Stimulated activated CD4-positive, alpha-beta T cell treated with anti-CD3 and anti-CD28 coated beads, Interleukin-15, amount 100 ng/mL, for 1 hour (primary cell): Measurements from ENCODE around the gene CALML4.
"Not testable (repeated sequence)": the region's sequence is repeated elsewhere in the genome, so short reads cannot be mapped to it uniquely, and the experiment has no call there.

ENCODE experiments used
- DNase-seq, 2 donors: peaks; one replicate each; pipeline ENCODE4 v3.0.0-alpha.2; 2020; ENCODE audit warnings: low read depth in 1 of 2, low spot score in 1 of 2

The CALML4 gene

DNA sequence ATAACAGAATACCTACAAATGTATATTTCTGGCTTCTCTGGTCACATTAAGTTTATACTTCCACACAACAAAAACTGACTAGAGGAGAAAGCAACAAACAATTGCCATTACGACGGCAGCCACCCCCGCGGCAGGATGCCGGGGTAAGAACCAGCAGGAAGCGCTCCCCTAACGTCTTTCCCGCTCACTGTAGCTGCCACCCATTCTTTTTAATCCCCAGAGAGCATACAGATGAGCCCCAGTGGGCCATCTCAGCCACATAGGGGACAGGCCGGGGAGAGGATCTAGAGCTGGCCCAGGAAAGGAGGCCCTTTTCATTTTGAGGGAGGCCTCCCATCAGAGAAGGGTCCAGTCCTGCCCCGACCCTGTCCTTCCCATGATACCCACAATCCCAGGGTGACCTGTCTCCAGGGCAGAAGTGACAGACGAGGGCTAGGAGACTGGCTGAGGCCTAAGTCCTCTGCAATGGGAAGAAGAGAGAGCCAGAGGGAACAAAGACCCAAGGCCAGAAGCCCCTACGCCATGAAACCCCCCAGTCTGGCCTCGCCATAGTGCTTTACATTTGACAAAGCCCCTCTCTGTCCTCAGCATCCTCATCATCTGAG, 3.6 kb upstream of the CALML4 start:
- DNase-seq, result no peak

DNA sequence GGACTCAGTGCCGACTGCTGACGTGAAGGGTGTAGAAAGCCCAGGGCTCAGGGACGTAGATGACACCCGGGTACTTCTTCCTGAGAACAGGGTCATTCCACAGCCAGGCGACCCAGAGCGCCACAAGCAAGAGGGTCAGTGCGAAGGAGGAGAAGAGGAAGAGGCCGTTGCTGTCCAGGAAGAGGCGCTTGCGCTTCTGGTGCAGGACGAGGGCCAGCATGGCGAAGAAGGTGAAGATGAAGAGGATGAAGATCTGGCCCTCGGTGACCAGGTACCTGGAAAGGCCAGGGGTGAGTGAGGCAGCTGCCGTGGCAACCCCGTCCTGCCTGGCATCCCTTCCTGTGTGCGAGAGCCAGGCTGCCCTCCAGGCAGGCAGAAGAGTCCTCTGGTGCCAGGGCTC, 3.0 kb upstream of the CALML4 start:
- no peak for DNase-seq

GRCh38 chr15:68207176-68207935, 2.2 kb upstream of the CALML4 start:
- no peak for DNase-seq

GRCh38 chr15:68206711-68207151, 1.6 kb upstream of the CALML4 start:
- no peak for DNase-seq

DNA sequence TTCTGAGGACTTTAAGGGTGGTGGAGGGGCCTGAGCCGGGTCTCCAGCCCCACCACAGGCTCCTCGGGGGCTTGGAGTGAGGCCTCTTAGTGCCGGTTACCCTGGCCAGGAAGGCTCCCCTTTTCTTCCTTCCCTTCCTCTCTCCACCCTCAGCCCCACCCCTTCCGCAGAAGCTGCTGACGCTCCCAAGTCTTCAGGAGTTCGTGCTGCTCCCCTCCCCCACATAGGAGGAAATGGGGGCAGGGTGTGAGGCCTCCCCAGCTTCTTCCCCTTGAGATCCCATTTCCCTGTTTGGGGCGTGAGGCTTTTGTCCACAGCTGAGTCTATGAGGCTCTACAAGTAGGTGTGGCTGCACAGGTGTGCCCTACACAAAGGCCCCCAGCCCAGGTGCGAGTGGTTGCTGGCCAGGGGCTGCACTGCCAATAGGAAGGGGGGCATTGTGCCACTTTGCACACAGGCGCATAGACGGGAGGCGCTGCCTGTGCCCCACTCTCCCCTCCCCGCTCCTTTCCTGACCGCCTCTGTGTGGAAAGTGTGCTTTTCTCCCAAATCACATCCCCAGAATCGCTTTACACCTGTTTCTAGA, 915 bp upstream of the CALML4 start:
- no peak for DNase-seq

DNA sequence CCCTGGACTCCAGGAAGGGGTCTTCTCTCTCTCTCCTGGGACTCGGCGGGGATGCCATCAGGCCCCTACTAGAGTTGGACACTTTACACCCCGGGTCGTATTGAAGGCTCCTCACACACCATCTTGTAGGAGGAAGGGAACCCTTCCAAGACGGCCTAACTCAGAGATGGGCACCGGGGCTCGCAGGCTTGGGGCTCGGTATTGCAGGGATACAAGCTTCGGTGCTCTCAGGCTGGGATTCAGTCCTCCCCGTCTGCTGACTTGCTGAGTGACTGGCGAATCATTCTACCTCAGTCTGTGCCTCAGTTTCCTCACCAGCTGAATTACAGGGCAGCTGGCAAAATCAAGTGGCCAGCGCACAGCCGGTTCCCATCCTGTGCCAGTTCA, 419 bp upstream of the CALML4 start:
- no peak for DNase-seq

GRCh38 chr15:68204361-68204760, 771 bp downstream of the CALML4 start:
- DNase-seq, result no peak

DNA sequence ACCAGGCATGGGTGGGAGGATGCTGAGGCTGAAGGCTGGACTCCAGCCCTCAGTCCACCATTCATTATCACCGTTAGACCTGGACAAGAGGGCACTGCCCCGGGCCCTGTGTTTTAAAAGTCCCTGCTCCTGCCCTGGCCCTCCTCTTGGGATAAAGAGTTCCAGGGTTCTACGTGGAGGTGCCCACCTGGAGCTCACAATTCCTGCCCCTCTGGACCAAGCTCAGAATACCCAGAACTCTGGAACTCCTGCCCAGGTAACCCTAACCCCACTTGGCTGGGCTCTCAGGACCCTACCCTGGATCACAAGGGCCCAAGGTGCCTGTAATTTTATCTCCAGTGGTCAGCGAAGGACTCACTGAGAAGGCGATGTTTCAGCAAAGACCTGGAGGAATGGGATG, 1.2 kb downstream of the CALML4 start:
- no peak for DNase-seq

GRCh38 chr15:68203486-68203885, 1.6 kb downstream of the CALML4 start:
- no peak for DNase-seq

DNA sequence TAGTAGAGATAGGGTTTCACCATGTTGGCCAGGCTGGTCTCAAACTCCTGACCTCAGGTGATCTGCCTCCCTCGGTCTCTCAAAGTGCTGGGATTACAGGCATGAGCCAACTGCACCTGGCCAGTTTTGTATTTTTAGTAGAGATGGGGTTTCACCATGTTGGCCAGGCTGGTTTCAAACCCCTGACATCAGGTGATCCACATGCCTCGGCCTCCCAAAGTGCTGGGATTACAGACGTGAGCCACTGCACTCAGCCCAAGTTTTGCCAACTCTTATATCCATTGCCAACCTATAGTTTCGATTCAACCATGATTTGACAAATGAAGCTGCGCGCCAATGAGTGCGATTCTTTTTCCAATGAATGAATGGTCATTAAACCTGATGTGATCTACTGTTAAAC, 2.1 kb downstream of the CALML4 start:
- DNase-seq, result not testable (repeated sequence)

DNA sequence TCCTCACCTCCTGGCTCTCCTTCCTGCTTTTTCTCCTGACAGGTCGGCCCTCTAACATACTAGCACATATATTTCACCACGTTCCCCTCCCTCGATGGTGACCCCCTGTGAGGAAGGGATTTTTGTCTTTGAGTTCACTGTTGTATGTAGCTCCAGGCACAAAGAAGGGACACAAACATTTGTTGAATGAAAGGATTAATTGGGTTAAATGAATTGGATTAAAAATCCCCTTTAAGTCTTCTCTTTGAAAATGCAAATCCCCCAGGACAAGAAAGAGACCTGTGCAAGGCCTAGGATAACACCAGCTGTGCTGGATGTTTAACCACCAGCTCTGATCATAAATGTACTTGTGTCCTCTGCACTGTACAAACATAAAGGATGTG, 3.3 kb downstream of the CALML4 start:
- DNase-seq, result no peak

- DNase-seq, result no peak
Measured at GRCh38 chr15:68201153-68201878, 3.8 kb downstream of the CALML4 start.

- no peak for DNase-seq
Measured at GRCh38 chr15:68200016-68200861, 4.9 kb downstream of the CALML4 start.

DNA sequence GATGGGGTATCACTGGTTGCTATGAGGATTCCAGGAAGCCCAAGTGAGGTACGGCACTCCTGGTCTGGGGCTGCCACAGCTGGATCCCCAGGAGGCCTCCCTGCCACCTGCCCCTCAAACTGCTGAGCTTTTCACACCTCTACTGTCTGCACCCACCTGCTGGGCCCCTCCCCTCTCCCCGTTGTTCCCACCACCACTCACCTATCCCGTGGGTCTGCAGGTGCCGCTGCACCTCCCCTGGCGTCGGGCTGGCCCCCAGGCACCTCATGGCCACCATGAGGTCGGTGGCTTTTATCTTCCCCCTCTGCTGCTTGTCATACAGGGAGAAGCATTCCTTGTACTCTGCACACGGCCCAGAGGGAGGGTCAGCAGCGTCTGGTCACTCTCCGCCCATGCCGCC, 5.8 kb downstream of the CALML4 start:
- no peak for DNase-seq

GRCh38 chr15:68197661-68198437, 7.3 kb downstream of the CALML4 start:
- no peak for DNase-seq

DNA sequence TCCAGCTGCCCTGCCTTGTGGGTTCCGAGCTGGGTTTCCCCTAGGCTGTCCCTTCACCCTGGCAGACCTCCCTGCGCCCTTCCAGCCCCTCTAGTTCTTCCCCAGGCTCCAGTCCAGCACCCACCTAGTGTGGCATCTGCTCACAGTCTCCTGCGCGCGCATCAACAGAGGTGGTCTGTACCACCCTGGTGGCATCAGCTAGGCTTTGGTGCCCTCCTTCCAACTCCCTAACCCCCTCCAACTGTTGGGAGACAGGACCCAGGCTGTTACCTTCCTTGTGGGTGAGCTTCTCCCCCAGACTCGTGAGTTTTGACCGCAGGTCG, 8.0 kb downstream of the CALML4 start:
- DNase-seq, result no peak

- no peak for DNase-seq
Measured at GRCh38 chr15:68196445-68197169, 8.5 kb downstream of the CALML4 start.

DNA sequence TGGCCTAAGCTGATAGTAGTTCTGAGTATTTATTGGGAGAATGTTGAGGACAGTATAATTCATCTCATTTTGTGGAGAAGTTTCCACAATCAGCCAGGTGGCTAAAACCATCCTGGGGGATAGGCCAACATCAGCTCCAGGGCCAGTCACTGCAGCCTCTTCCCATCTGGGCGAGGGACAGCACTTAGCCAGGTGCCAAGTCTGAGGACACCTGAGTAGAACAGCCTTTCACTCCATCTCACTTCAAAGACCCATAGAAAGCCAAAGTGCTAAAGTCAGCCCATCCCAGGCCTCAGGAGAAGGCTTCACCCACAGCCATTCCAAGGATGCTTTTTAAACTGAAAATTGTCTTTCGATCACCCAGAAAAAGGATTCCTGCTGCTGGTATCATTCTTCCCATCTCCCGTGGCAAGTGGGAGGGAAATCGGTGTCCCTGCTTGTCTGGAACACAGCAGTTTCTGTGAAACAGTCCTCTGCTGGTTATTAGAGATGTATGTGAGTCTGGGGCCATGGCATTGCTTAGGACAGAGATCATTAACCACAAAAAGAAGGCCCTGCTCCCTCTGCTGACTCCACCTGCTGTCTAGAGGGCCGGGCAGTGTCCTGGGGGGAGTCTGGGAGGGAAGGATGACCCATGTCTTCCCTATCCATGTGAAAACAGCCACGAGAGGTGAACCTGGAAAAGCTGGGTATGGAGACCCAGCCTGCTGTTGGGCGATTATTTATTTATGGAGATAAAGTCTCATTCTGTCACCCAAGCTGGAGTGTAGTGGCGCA, 9.6 kb downstream of the CALML4 start:
- DNase-seq, result no peak
